Medulla oblongata (tissue), 1 donor: Measurements from ENCODE around the gene AFAP1.
A peak's percentile ranks its signal among the peaks of the same experiment; 100 is the strongest.

Experiments used
- DNase-seq: peaks from one replicate; pipeline ENCODE4 v3.0.0-alpha.2; 2015; ENCODE audit errors: extremely low spot score

AFAP1 gene

GRCh38 chr4:7939377-7940108 is at the start of gene AFAP1:
Gene AFAP1, minus strand, starts transcription at chr4:7939861. Its CDS starts 67,783 bp downstream, at chr4:7872078.
- peak; percentile 93 for DNase-seq

- DNase-seq, result no peak
Observed at GRCh38 chr4:7988437-7988836, 48.8 kb upstream of the AFAP1 start.

- DNase-seq, result peak; percentile 81
Observed at GRCh38 chr4:7987148-7987989, 47.7 kb upstream of the AFAP1 start.

- no peak for DNase-seq
Observed at GRCh38 chr4:7985891-7986441, 46.3 kb upstream of the AFAP1 start.

- no peak for DNase-seq
Observed at GRCh38 chr4:7985072-7985471, 45.4 kb upstream of the AFAP1 start.

- DNase-seq, result no peak
Observed at GRCh38 chr4:7984286-7984925, 44.7 kb upstream of the AFAP1 start.

- DNase-seq, result no peak
Observed at GRCh38 chr4:7983296-7983695, 43.6 kb upstream of the AFAP1 start.

- no peak for DNase-seq
Observed at GRCh38 chr4:7981738-7982394, 42.2 kb upstream of the AFAP1 start.

- no peak for DNase-seq
Observed at GRCh38 chr4:7980036-7980435, 40.4 kb upstream of the AFAP1 start.

- DNase-seq, result no peak
Observed at GRCh38 chr4:7979652-7979968, 39.9 kb upstream of the AFAP1 start.

GRCh38 chr4:7978907-7979651 is 39.4 kb upstream of the AFAP1 start:
- no peak for DNase-seq

GRCh38 chr4:7978489-7978888 is 38.8 kb upstream of the AFAP1 start:
- DNase-seq, result no peak

GRCh38 chr4:7976634-7977033 is 37.0 kb upstream of the AFAP1 start:
- no peak for DNase-seq

- no peak for DNase-seq
Observed at GRCh38 chr4:7976025-7976424, 36.4 kb upstream of the AFAP1 start.

GRCh38 chr4:7974425-7974824 is 34.8 kb upstream of the AFAP1 start:
- DNase-seq, result no peak

- DNase-seq, result peak; percentile 35
Observed at GRCh38 chr4:7973545-7973981, 33.9 kb upstream of the AFAP1 start.

GRCh38 chr4:7971881-7972500 is 32.3 kb upstream of the AFAP1 start:
- no peak for DNase-seq

GRCh38 chr4:7971159-7971631 is 31.5 kb upstream of the AFAP1 start:
- DNase-seq, result no peak

GRCh38 chr4:7970361-7970946 is 30.8 kb upstream of the AFAP1 start:
- no peak for DNase-seq

GRCh38 chr4:7968262-7968896 is 28.7 kb upstream of the AFAP1 start:
- no peak for DNase-seq
